OCI-LY3 (cell line): ENCODE data around the gene TPK1.

Source experiments
- H2AFZ ChIP-seq: fragments of 200-600, 300-600 bp; shearing (Covaris generic); 2 replicates; pipeline ENCODE4 v1.6.0; 2014; ENCODE audit warnings: antibody characterized with exemption, low read depth, low read length
- H3K27ac ChIP-seq: fragments of 200-600, 300-600 bp; sonication (generic); 2 replicates; pipeline ENCODE4 v1.5.1; 2014; ENCODE audit warnings: mild to moderate bottlenecking, low read length, moderate library complexity, mixed read lengths
- H3K27me3 ChIP-seq: fragments of 200-600, 300-600 bp; sonication (generic); 2 replicates; pipeline ENCODE4 v1.6.1; 2014; ENCODE audit warnings: low read depth, low read length, mixed read lengths
- H3K36me3 ChIP-seq: fragments of 200-600, 300-600 bp; sonication (generic); replicated peaks from 2 replicates; pipeline ENCODE3; 2014; ENCODE audit warnings: low read depth, low read length, mixed read lengths
- H3K4me1 ChIP-seq: fragments of 300-600, 200-600 bp; sonication (generic); 2 replicates; pipeline ENCODE4 v1.6.1; 2014; ENCODE audit warnings: low read length, mixed read lengths
- H3K4me2 ChIP-seq: fragments of 200-600, 300-600 bp; sonication (generic); 2 replicates; pipeline ENCODE4 v1.6.1; 2014; ENCODE audit warnings: low read length, mixed read lengths
- H3K4me3 ChIP-seq: fragments of 300-600, 200-600 bp; sonication (generic); 2 replicates; pipeline ENCODE4 v1.5.1; 2014; ENCODE audit warnings: antibody characterized with exemption, mild to moderate bottlenecking, low read length, moderate library complexity
- H3K79me2 ChIP-seq: fragments of 300-600, 200-600 bp; shearing (Covaris generic); 2 replicates; pipeline ENCODE4 v1.6.1; 2014; ENCODE audit warnings: mild to moderate bottlenecking, low read length, mixed read lengths
- H3K9ac ChIP-seq: fragments of 300-600, 200-600 bp; shearing (Covaris generic); 2 replicates; pipeline ENCODE4 v1.6.0; 2014; ENCODE audit warnings: mild to moderate bottlenecking, low read length, moderate library complexity
- H3K9me3 ChIP-seq: fragments of 200-600, 300-600 bp; shearing (Covaris generic); 2 replicates; pipeline ENCODE4 v1.6.1; 2014; ENCODE audit warnings: low read length, mixed read lengths; ENCODE audit not compliant: insufficient read depth
- H4K20me1 ChIP-seq: fragments of 200-600, 300-600 bp; sonication (generic); 2 replicates; pipeline ENCODE4 v1.6.1; 2016; ENCODE audit warnings: low read length, mixed read lengths; ENCODE audit not compliant: insufficient read depth
- EZH2phosphoT487 ChIP-seq: fragments of 200-600 bp; shearing (Covaris generic); IDR thresholded peaks from 2 replicates; pipeline ENCODE4 v1.6.1; 2018; ENCODE audit warnings: antibody characterized with exemption, mixed run types, low read depth
- TF ChIP-seq, protein P1 (sequence below): fragments of 200-600, 300-600 bp; sonication (generic); IDR thresholded peaks from 2 replicates; pipeline ENCODE4 v1.5.1; 2014; ENCODE audit warnings: antibody characterized with exemption, low read length, low read depth

TPK1 gene

DNA sequence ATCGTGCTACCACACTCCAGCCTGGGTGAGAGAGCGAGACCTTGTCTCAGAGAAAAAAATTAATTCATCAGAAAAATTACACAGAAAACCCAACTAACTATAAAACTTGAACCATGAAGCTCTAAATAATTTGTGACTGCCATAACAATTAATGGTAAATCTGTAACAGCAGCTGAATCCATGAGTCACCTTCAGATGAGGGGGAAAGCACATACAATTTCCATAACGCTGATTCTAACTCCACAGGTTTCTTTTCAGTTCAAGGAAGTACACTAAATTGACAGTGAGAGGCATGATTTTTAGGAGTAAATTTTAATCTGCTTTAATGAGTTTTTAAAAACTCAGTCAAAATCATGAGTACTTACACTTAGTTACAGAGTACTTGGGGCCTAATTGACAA lies 312.2 kb downstream of the TPK1 start:
- Histone ChIP-seq H3K36me3 (no peaks in the 10 kb centered on the region), H3K9me3 (no peaks in the 10 kb centered on the region)
- TF ChIP-seq EZH2phosphoT487, result no peak
- TF ChIP-seq, protein P1, sequence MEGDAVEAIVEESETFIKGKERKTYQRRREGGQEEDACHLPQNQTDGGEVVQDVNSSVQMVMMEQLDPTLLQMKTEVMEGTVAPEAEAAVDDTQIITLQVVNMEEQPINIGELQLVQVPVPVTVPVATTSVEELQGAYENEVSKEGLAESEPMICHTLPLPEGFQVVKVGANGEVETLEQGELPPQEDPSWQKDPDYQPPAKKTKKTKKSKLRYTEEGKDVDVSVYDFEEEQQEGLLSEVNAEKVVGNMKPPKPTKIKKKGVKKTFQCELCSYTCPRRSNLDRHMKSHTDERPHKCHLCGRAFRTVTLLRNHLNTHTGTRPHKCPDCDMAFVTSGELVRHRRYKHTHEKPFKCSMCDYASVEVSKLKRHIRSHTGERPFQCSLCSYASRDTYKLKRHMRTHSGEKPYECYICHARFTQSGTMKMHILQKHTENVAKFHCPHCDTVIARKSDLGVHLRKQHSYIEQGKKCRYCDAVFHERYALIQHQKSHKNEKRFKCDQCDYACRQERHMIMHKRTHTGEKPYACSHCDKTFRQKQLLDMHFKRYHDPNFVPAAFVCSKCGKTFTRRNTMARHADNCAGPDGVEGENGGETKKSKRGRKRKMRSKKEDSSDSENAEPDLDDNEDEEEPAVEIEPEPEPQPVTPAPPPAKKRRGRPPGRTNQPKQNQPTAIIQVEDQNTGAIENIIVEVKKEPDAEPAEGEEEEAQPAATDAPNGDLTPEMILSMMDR, result no peak

DNA sequence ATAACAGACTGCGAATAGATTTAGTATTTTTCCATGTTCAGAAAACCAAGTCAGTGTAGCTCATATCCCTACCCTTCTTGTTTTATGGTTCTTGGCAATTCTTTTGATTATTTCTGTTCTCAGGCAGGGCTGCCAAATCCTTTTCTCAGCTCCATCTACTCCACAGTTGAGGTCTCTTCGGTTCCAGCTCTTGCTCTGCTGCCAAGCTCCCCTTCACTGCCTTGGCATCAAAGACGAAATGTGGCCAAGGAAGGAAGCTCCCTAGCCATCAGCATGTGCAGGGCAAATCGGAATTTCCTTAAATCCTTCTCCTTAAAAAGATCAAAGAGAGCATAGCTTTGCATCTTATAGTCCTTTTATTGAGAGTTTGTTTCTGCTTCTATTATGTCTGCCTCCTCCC lies 315.9 kb downstream of the TPK1 start:
- Histone ChIP-seq H3K27me3 (no peaks in the 10 kb centered on the region), H3K9ac (no peak overlapping the region), H4K20me1 (no peaks in the 10 kb centered on the region), H3K79me2 (no peaks in the 10 kb centered on the region), H3K9me3 (no peaks in the 10 kb centered on the region), H3K4me2 (no peak overlapping the region), H3K27ac (no peak overlapping the region), H3K4me1 (peaks cover 9% of the 10 kb centered on the region), H3K4me3 (no peak overlapping the region), H3K36me3 (no peaks in the 10 kb centered on the region), H2AFZ (no peak overlapping the region)
- TF ChIP-seq, protein P1, result no peak
- no peak for TF ChIP-seq EZH2phosphoT487

More for the DNA sequence above, 312.2 kb downstream of the TPK1 start:
- H3K79me2 ChIP-seq, result no peaks in the 10 kb centered on the region
- peaks cover 13% of the 10 kb centered on the region for H3K4me1 ChIP-seq
- no peaks in the 10 kb centered on the region for H4K20me1 ChIP-seq
- no peak overlapping the region for H3K27ac ChIP-seq
- peaks cover 13% of the 10 kb centered on the region for H3K27me3 ChIP-seq
- H3K4me3 ChIP-seq, result no peak overlapping the region
- H3K9ac ChIP-seq, result no peak overlapping the region
- no peak overlapping the region for H2AFZ ChIP-seq
- H3K4me2 ChIP-seq, result no peak overlapping the region

DNA sequence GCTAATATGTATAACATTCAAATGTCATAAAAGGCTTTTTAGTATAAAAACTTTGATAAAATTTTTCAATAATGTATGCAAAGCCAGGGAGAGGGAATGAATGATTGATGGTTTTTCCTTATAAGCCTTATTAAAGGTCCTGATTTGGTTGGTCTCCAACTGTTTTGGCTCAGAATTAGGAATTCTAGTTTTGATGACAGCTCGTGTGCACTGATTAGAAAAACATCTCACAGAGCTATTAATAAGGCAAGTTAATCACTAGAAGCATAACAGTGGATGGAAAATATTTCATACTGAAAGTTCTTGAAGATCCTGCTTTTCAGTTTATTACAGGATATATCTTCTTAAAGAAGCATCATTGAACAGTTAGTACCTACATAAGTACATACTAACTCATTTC lies 317.5 kb downstream of the TPK1 start:
- Histone ChIP-seq H3K36me3 (no peaks in the 10 kb centered on the region), H3K79me2 (no peaks in the 10 kb centered on the region)

DNA sequence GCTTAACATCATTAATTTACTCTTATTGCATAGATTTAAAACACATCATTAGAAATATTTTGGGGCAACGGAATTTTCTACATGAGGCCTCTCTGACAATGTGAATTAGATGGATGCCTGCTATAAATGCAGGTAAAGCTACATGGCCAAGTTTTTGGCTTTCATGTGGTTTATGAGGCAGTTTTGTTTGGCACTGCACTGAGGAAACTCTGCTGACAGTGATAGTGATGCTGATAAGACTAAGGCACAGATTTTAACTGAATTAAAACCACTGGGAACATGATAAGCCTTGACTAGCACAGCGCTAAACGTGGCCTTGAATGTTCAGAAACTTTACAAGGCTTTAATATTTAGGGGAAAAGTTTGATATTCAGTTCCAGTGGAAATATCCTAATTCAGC lies 318.1 kb downstream of the TPK1 start:
- Histone ChIP-seq H3K27ac (no peak overlapping the region), H3K9me3 (no peaks in the 10 kb centered on the region), H3K27me3 (no peaks in the 10 kb centered on the region), H3K4me3 (no peak overlapping the region), H2AFZ (no peak overlapping the region), H3K79me2 (no peaks in the 10 kb centered on the region), H3K4me2 (no peak overlapping the region), H4K20me1 (no peaks in the 10 kb centered on the region), H3K36me3 (no peaks in the 10 kb centered on the region), H3K4me1 (peaks cover 9% of the 10 kb centered on the region), H3K9ac (no peak overlapping the region)
- TF ChIP-seq, protein P1, result no peak
- no peak for TF ChIP-seq EZH2phosphoT487

More for the DNA sequence above, 317.5 kb downstream of the TPK1 start:
- Histone ChIP-seq H3K4me3 (no peak overlapping the region), H3K27me3 (no peaks in the 10 kb centered on the region), H3K9ac (no peak overlapping the region), H3K4me1 (peaks cover 9% of the 10 kb centered on the region), H4K20me1 (no peaks in the 10 kb centered on the region), H2AFZ (no peak overlapping the region), H3K27ac (no peak overlapping the region), H3K9me3 (no peaks in the 10 kb centered on the region), H3K4me2 (no peak overlapping the region)
- TF ChIP-seq, protein P1, result no peak
- no peak for TF ChIP-seq EZH2phosphoT487
